Spinal cord (tissue), 10 donors: ENCODE results near the gene AP2A2. TPM values are rescaled to one million over a fixed set of nuclear protein-coding genes. Genes with fewer than 3 reads are reported as not detected.

ENCODE experiments used
- DNase-seq, 6 donors: peaks; one replicate each; pipeline versions ENCODE4 v3.0.0 to v3.0.0-alpha.2; 2013 to 2015; ENCODE audit warnings: low spot score in 6 of 6, low read depth in 4 of 6
- H3K27ac ChIP-seq: one replicate; pipeline ENCODE4 v1.5.1; 2013; ENCODE audit warnings: low read depth, low read length, control low read depth
- H3K27me3 ChIP-seq: one replicate; pipeline ENCODE4 v1.6.1; 2013; ENCODE audit warnings: low read length; ENCODE audit not compliant: control insufficient read depth, insufficient read depth
- H3K36me3 ChIP-seq: one replicate; pipeline ENCODE4 v1.6.1; 2013; ENCODE audit warnings: low read length; ENCODE audit not compliant: control insufficient read depth, insufficient read depth
- H3K4me1 ChIP-seq: one replicate; pipeline ENCODE4 v1.6.1; 2013; ENCODE audit warnings: low read length; ENCODE audit not compliant: control insufficient read depth, insufficient read depth
- H3K4me3 ChIP-seq: one replicate; pipeline ENCODE4 v1.5.1; 2013; ENCODE audit warnings: low read depth, low read length, control low read depth
- H3K9me3 ChIP-seq: one replicate; pipeline ENCODE4 v1.6.1; 2013; ENCODE audit warnings: low read length; ENCODE audit not compliant: control insufficient read depth, insufficient read depth
- WGBS: methylation state at CpG from one replicate; pipeline ENCODE4 v1.1.5; 2013; ENCODE audit warnings: missing lambda C conversion rate; ENCODE audit not compliant: insufficient coverage; 5-methylcytosine and 5-hydroxymethylcytosine counted together
- polyA plus RNA-seq, 2 donors: library from polyadenylated mRNA; unstranded; fragments of 120-200 nt; gene quantifications; one replicate each; pipeline ENCODE4 v1.2.1, GENCODE V29; 2013; ENCODE audit not compliant: insufficient read length in 2 of 2
- total RNA-seq, 2 donors: library from RNA; depleted of rRNA in 1 of 2; stranded (reverse); fragments of 120-200 nt in 1 of 2; fragments of >200 nt in 1 of 2; gene quantifications; one replicate each; pipeline versions ENCODE4 v1.2.3 to v1.2.4, GENCODE V29; 2013 to 2014
- donor health status: healthy.

The AP2A2 gene
- total and polyA plus RNA-seq, 4 donors = 46.4 to 132 (median 82.1) TPM

DNA sequence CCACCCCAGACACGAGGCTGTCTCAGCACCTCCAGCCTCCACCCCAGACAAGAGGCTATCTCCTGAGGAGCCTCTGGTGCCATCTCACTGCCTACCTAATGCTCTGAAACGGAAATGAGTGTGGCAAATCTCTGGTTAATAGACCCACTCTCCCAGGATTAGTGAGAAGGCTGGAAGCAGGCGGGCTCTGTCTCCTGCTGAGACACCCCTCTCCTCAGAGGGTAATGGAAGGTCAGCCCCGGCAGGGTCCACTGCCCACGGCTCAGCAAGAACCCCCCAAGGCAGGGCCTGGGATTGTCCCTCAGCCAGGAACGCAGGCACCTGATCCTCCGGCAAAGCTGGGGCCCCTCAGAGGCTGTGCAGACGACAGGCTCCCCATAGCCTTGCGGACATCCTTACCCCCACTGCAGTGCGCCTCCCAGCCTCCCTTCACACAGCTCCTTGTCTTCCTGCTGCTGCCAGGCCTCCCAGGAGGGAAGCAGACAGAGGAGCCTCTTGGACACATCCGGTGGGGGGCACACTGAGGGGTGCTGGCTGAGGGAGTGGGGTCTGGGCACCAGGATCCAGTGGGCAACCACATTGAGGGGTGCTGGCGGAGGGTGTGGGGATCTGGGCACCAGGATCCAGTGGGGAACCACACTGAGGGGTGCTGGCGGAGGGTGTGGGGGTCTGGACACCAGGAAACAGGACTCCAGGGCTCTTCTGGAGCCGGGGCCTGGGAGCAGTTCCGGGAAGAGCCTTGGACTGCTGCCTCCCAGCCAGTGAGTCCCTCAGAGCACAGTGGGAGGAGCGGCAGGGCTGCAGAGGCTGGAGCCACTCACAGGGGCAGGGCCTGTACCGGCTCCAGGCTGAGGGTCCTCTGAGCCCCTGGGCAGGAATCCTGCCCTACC lies 28.2 kb upstream of the AP2A2 start:
- H3K27me3 ChIP-seq = no peaks in the 10 kb centered on the region
- no peaks in the 10 kb centered on the region for H3K9me3 ChIP-seq
- WGBS = 71% methylated on average over 13 of the region's 17 CpGs
- no peak overlapping the region for H3K27ac ChIP-seq
- peaks cover 94% of the 10 kb centered on the region for H3K36me3 ChIP-seq
- H3K4me3 ChIP-seq = no peak overlapping the region
- no peak for DNase-seq
- H3K4me1 ChIP-seq = peaks cover 2% of the 10 kb centered on the region

- no peak overlapping the region for H3K4me3 ChIP-seq
- DNase-seq = peak in 2 of 6 donors; percentile 24 to 58
- 59% methylated on average over 10 of the region's 10 CpGs for WGBS
- H3K36me3 ChIP-seq = peaks cover 94% of the 10 kb centered on the region
- H3K9me3 ChIP-seq = no peaks in the 10 kb centered on the region
- H3K27me3 ChIP-seq = no peaks in the 10 kb centered on the region
- H3K27ac ChIP-seq = no peak overlapping the region
- no peaks in the 10 kb centered on the region for H3K4me1 ChIP-seq
Measured at GRCh38 chr11:898143-898511, 27.5 kb upstream of the AP2A2 start.

DNA sequence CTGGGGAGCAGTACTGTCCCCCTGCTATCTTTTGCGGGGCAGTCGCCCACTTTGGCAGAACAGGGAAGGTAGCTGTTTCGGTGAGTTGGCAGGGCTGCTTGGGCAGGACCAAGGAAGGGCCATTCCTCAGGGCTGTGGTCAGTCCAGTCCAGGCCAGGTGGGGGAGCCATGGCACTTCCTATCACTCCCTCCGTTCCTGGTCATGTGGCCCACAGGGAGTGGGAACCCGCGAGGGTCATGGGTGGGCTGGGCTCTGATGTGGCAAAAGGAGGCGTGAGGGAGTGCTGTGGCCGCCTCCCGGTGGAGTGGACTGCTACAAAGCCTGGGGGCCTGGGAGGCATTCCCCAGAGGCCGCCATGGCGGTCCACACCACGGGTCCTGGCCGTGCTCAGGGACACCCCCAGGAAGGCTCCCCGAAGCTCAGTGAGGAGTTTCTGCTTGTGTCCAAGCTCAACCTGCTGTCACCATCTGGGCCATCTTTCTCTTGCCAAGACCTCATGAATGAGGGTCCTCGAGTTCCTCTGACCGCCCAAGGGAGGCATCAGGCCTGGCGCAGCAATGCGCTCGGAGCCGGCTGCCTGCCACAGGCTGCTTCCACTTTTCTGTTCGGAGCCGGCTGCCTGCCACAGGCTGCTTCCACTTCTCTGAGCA lies 27.0 kb upstream of the AP2A2 start:
- DNase-seq = no peak
- no peak overlapping the region for H3K27ac ChIP-seq
- no peaks in the 10 kb centered on the region for H3K9me3 ChIP-seq
- 84% methylated on average over 21 of the region's 22 CpGs for WGBS
- H3K36me3 ChIP-seq = peaks cover 94% of the 10 kb centered on the region
- no peak overlapping the region for H3K4me3 ChIP-seq
- H3K4me1 ChIP-seq = no peaks in the 10 kb centered on the region
- no peaks in the 10 kb centered on the region for H3K27me3 ChIP-seq

DNA sequence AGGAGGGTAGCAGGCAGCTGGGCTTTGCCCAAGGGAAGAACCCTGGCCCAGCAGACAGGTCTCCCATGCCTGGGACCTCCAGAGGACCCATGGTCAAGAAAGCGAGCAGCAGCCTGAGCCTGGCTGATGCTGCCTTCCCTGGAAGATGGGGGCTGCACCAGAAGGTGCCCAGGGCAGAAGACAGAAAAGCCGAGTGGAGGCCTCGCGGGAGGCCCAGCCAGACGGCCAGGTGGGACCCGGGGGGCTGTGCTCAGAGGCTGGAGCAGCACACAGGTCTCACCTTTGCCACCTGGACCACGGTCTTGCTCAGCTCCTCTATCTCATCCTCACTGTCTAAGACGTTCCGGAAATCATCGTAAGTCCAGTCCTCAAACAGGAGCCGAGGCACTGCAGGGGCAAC lies 25.9 kb upstream of the AP2A2 start:
- H3K27ac ChIP-seq = no peak overlapping the region
- H3K9me3 ChIP-seq = no peaks in the 10 kb centered on the region
- no peak for DNase-seq
- H3K4me3 ChIP-seq = no peak overlapping the region
- peaks cover 95% of the 10 kb centered on the region for H3K36me3 ChIP-seq
- H3K4me1 ChIP-seq = no peaks in the 10 kb centered on the region
- H3K27me3 ChIP-seq = no peaks in the 10 kb centered on the region
- WGBS = 95% methylated on average over 11 of the region's 11 CpGs

DNA sequence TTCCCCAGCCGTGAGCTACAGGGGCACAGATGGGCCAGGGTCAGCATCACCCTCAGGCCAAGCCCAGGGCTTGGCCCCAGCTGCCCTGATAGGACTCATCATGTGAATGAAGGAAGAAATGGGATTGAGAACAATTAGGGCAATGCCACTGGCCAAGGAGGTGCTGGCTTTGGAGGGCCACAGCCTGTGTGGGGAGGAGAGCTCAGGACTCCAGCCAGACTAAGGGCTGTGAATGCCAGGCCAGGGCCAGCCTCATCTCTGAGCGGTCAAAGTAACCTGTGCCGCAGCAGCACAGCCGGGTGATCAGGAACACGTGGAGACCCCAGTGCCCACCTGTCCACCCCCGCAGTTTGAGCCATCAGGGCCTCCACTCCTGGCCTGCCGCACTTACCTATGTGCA lies 25.1 kb upstream of the AP2A2 start:
- WGBS = 98% methylated on average over 6 of the region's 7 CpGs
- Histone ChIP-seq H3K27me3 (no peaks in the 10 kb centered on the region), H3K27ac (no peak overlapping the region), H3K4me3 (no peak overlapping the region), H3K36me3 (peaks cover 92% of the 10 kb centered on the region), H3K9me3 (no peaks in the 10 kb centered on the region), H3K4me1 (no peaks in the 10 kb centered on the region)
- no peak for DNase-seq

DNA sequence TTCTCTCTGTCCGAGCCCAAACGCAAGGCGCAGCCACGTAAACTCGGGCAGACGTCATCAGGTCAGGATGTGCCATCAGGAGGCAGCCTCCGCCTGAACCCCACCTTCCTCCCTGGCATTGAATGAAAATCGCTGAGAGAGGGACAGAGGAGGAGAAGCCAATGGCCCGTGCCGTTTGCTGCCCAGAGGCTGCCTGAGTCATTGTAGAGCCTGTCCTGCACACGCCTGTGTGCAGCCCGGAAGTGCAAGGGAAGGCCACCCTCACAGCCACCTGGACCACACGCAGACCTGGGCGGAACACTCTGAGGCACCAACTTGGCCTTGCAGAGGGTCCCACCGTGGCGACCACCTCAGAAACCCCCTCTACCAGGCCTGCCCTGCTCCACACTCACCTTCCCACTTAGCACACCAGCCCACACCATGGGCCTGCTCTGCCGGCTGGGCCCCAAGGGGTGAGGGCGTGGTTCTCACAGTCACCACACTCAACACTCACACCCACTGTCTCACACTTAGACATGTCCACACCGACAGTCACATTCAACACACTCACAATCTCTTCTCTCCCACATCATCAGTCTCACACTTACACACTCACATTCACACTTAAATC lies 24.1 kb upstream of the AP2A2 start:
- no peak overlapping the region for H3K4me3 ChIP-seq
- peaks cover 91% of the 10 kb centered on the region for H3K36me3 ChIP-seq
- H3K9me3 ChIP-seq = no peaks in the 10 kb centered on the region
- 94% methylated on average over 19 of the region's 19 CpGs for WGBS
- no peaks in the 10 kb centered on the region for H3K4me1 ChIP-seq
- no peak for DNase-seq
- no peak overlapping the region for H3K27ac ChIP-seq
- no peaks in the 10 kb centered on the region for H3K27me3 ChIP-seq

- no peak for DNase-seq
- 92% methylated on average over 4 of the region's 7 CpGs for WGBS
- no peaks in the 10 kb centered on the region for H3K27me3 ChIP-seq
- no peaks in the 10 kb centered on the region for H3K9me3 ChIP-seq
- no peak overlapping the region for H3K27ac ChIP-seq
- peaks cover 5% of the 10 kb centered on the region for H3K4me1 ChIP-seq
- H3K4me3 ChIP-seq = no peak overlapping the region
- H3K36me3 ChIP-seq = peaks cover 91% of the 10 kb centered on the region
Measured at GRCh38 chr11:904380-904779, 21.3 kb upstream of the AP2A2 start.

DNA sequence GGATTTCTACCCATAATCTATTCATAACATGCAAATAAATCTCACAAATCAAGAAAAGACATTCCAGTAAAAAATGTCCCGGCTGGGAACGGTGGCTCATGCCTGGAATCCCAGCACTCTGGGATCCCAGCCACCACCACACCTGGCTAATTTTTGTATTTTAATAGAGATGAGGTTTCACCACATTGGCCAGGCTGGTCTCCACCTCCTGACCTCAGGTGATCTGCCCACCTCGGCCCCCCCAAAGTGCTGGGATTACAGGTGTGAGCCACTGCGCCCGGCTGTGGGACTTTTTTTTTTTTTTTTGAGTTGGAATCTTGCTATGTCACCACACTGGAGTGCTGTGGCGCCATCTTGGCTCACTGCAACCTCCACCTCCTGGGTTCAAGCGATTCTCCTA lies 19.7 kb upstream of the AP2A2 start:
- Histone ChIP-seq H3K27me3 (no peaks in the 10 kb centered on the region), H3K4me1 (peaks cover 15% of the 10 kb centered on the region), H3K9me3 (no peaks in the 10 kb centered on the region), H3K36me3 (peaks cover 77% of the 10 kb centered on the region), H3K27ac (no peak overlapping the region), H3K4me3 (no peak overlapping the region)
- WGBS = no CpG with 5 or more reads among the region's 7 CpGs
- DNase-seq = no peak

- peaks cover 25% of the 10 kb centered on the region for H3K4me1 ChIP-seq
- DNase-seq = no peak
- H3K36me3 ChIP-seq = peaks cover 60% of the 10 kb centered on the region
- no peaks in the 10 kb centered on the region for H3K27me3 ChIP-seq
- no peak overlapping the region for H3K27ac ChIP-seq
- H3K4me3 ChIP-seq = no peak overlapping the region
- no peaks in the 10 kb centered on the region for H3K9me3 ChIP-seq
- 95% methylated on average over 2 of the region's 2 CpGs for WGBS
Measured at GRCh38 chr11:907668-908067, 18.0 kb upstream of the AP2A2 start.
